Neural progenitor cell (in vitro differentiated cells): ENCODE measurements around the gene NPM1. TPM values are rescaled to one million over a fixed set of nuclear protein-coding genes. Genes with fewer than 3 reads are reported as not detected.

ENCODE experiments used
- DNase-seq: peaks from one replicate; pipeline ENCODE4 v3.0.0-alpha.2; 2016; ENCODE audit warnings: low spot score
- H2AFZ ChIP-seq: fragments of 200-600 bp; sonication (generic); replicated peaks from 2 replicates; pipeline ENCODE4 v1.6.1; 2016; ENCODE audit warnings: antibody characterized with exemption
- H3F3A ChIP-seq: fragments of 200-600 bp; sonication (generic); 2 replicates; pipeline ENCODE4 v1.6.1; 2016; ENCODE audit warnings: antibody characterized with exemption, low read depth
- H3K27ac ChIP-seq: fragments of 200-600 bp; sonication (generic); 2 replicates; pipeline ENCODE4 v1.5.1; 2016; ENCODE audit warnings: mild to moderate bottlenecking
- H3K27me3 ChIP-seq: fragments of 200-600 bp; sonication (generic); 2 replicates; pipeline ENCODE4 v1.6.1; 2016; ENCODE audit warnings: mild to moderate bottlenecking, moderate library complexity
- H3K36me3 ChIP-seq: fragments of 200-600 bp; sonication (generic); 2 replicates; pipeline ENCODE4 v1.5.1; 2016
- H3K4me1 ChIP-seq: fragments of 200-600 bp; sonication (generic); 2 replicates; pipeline ENCODE4 v1.6.1; 2016; ENCODE audit warnings: mixed run types
- H3K4me2 ChIP-seq: fragments of 200-600 bp; sonication (generic); 2 replicates; pipeline ENCODE4 v1.6.1; 2016
- H3K4me3 ChIP-seq: fragments of 200-600 bp; sonication (generic); 2 replicates; pipeline ENCODE4 v1.5.1; 2016
- H3K79me2 ChIP-seq: fragments of 200-600 bp; sonication (generic); 2 replicates; pipeline ENCODE4 v1.6.1; 2016; ENCODE audit warnings: low read depth
- H3K9ac ChIP-seq: fragments of 200-600 bp; sonication (generic); 2 replicates; pipeline ENCODE4 v1.6.1; 2016
- H3K9me3 ChIP-seq: fragments of 200-600 bp; sonication (generic); 2 replicates; pipeline ENCODE4 v1.5.1; 2016; ENCODE audit warnings: low read depth
- H4K20me1 ChIP-seq: fragments of 200-600 bp; sonication (generic); 2 replicates; pipeline ENCODE4 v1.6.1; 2016; ENCODE audit warnings: low read depth
- H3K27ac Mint-ChIP-seq: 3 replicates; pipeline ENCODE4 v1.8.0; 2021; ENCODE audit warnings: mixed read lengths
- H3K27me3 Mint-ChIP-seq: 2 replicates; pipeline ENCODE4 v1.8.0; 2022; ENCODE audit warnings: low read depth, mild to moderate bottlenecking, inconsistent platforms, moderate library complexity, mixed read lengths; ENCODE audit not compliant: insufficient read depth
- H3K36me3 Mint-ChIP-seq: 3 replicates; pipeline ENCODE4 v1.8.0; 2021; ENCODE audit warnings: mixed read lengths
- H3K4me1 Mint-ChIP-seq: 3 replicates; pipeline ENCODE4 v1.8.0; 2021; ENCODE audit warnings: mixed read lengths
- H3K4me3 Mint-ChIP-seq: 3 replicates; pipeline ENCODE4 v1.8.0; 2021; ENCODE audit warnings: mild to moderate bottlenecking, moderate library complexity, mixed read lengths
- H3K9me3 Mint-ChIP-seq: 3 replicates; pipeline ENCODE4 v1.8.0; 2020; ENCODE audit warnings: mixed read lengths
- CTCF ChIP-seq: fragments of 200-600 bp; sonication (generic); IDR thresholded peaks from 2 replicates; pipeline ENCODE4 v1.5.1; 2017; ENCODE audit warnings: antibody characterized with exemption, mild to moderate bottlenecking
- EZH2 ChIP-seq: fragments of 200-600 bp; sonication (generic); IDR thresholded peaks from 2 replicates; pipeline ENCODE4 v1.6.1; 2017; ENCODE audit warnings: antibody characterized with exemption, mild to moderate bottlenecking, moderate library complexity
- EZH2phosphoT487 ChIP-seq: fragments of 200-600 bp; sonication (generic); IDR thresholded peaks from 2 replicates; pipeline ENCODE4 v1.6.1; 2017; ENCODE audit warnings: antibody characterized with exemption
- total RNA-seq: library from RNA; depleted of rRNA; stranded (reverse); fragments of >200 nt; gene quantifications from 2 replicates; pipeline ENCODE4 v1.2.3, GENCODE V29; 2015; ENCODE audit warnings: low replicate concordance

The NPM1 gene
- total RNA-seq, 1 donor from 2014 or later: 3,685 TPM

GRCh38 chr5:171418982-171419687 lies 31.5 kb downstream of the NPM1 start, which contains the start of gene FGF18:
TSS of gene FGF18 (plus strand) at chr5:171419647. CDS start at chr5:171420200, 553 bp downstream.
- no peak within 1 kb of the TSS for H3K27ac Mint-ChIP-seq
- peak within 1 kb of the TSS; percentile 89 for H3K4me3 Mint-ChIP-seq
- H3K4me3 ChIP-seq: peak within 1 kb of the TSS; percentile 53
- TF ChIP-seq EZH2 (peak; percentile 70), EZH2phosphoT487 (no peak)
- H3K9ac ChIP-seq: no peak within 1 kb of the TSS
- peaks cover 2% of the 10 kb centered on the region for H3K36me3 Mint-ChIP-seq
- H3K4me2 ChIP-seq: peak within 1 kb of the TSS; percentile 90
- H3K27me3 ChIP-seq: peaks cover 48% of the 10 kb centered on the region
- peaks cover 22% of the 10 kb centered on the region for H3K4me1 ChIP-seq
- peaks cover 12% of the 10 kb centered on the region for H3K27me3 Mint-ChIP-seq
- H3K9me3 Mint-ChIP-seq: no peaks in the 10 kb centered on the region
- H3K36me3 ChIP-seq: no peaks in the 10 kb centered on the region
- peak within 1 kb of the TSS; percentile 59 for H2AFZ ChIP-seq
- no peak within 1 kb of the TSS for H3K27ac ChIP-seq
- peaks cover 65% of the 10 kb centered on the region for H3F3A ChIP-seq
- H3K9me3 ChIP-seq: no peaks in the 10 kb centered on the region
- peak; percentile 91 for DNase-seq
- peaks cover 85% of the 10 kb centered on the region for H4K20me1 ChIP-seq
- peaks cover 40% of the 10 kb centered on the region for H3K4me1 Mint-ChIP-seq
- no peaks in the 10 kb centered on the region for H3K79me2 ChIP-seq

GRCh38 chr5:171419688-171420430 lies 32.2 kb downstream of the NPM1 start:
- Mint-ChIP-seq H3K36me3 (peaks cover 2% of the 10 kb centered on the region), H3K27me3 (peaks cover 12% of the 10 kb centered on the region)
- H2AFZ ChIP-seq: peak overlapping the region; percentile 59

GRCh38 chr5:171420431-171421241 lies 33.0 kb downstream of the NPM1 start:
- H3K27me3 Mint-ChIP-seq: peaks cover 14% of the 10 kb centered on the region
- Histone ChIP-seq H3K79me2 (no peaks in the 10 kb centered on the region), H4K20me1 (peaks cover 70% of the 10 kb centered on the region), H2AFZ (no peak overlapping the region), H3K36me3 (no peaks in the 10 kb centered on the region), H3K4me2 (peak overlapping the region; percentile 90), H3K4me1 (peaks cover 22% of the 10 kb centered on the region), H3K27ac (no peak overlapping the region), H3K9ac (no peak overlapping the region), H3F3A (peaks cover 50% of the 10 kb centered on the region), H3K4me3 (peak overlapping the region; percentile 53), H3K27me3 (peaks cover 48% of the 10 kb centered on the region), H3K9me3 (no peaks in the 10 kb centered on the region)
- TF ChIP-seq CTCF (no peak), EZH2 (peak; percentile 92), EZH2phosphoT487 (peak; percentile 88)
- DNase-seq: peak; percentile 53
- H3K36me3 Mint-ChIP-seq: peaks cover 2% of the 10 kb centered on the region
- no peaks in the 10 kb centered on the region for H3K9me3 Mint-ChIP-seq
- peak overlapping the region; percentile 89 for H3K4me3 Mint-ChIP-seq
- H3K4me1 Mint-ChIP-seq: peaks cover 49% of the 10 kb centered on the region
- peak overlapping the region; percentile 67 for H3K27ac Mint-ChIP-seq

More at GRCh38 chr5:171419688-171420430, 32.2 kb downstream of the NPM1 start:
- Mint-ChIP-seq H3K27ac (no peak overlapping the region), H3K4me1 (peaks cover 46% of the 10 kb centered on the region), H3K9me3 (no peaks in the 10 kb centered on the region), H3K4me3 (peak overlapping the region; percentile 89)
- H3K4me2 ChIP-seq: peak overlapping the region; percentile 90
- TF ChIP-seq EZH2: no peak
- DNase-seq: peak; percentile 87
- no peaks in the 10 kb centered on the region for H3K9me3 ChIP-seq
- H3K36me3 ChIP-seq: no peaks in the 10 kb centered on the region
- H3K27me3 ChIP-seq: peaks cover 48% of the 10 kb centered on the region
- no peaks in the 10 kb centered on the region for H3K79me2 ChIP-seq
- H3K4me1 ChIP-seq: peaks cover 22% of the 10 kb centered on the region
- no peak overlapping the region for H3K27ac ChIP-seq
- peak overlapping the region; percentile 53 for H3K4me3 ChIP-seq
- peaks cover 77% of the 10 kb centered on the region for H4K20me1 ChIP-seq
- no peak overlapping the region for H3K9ac ChIP-seq
- peaks cover 58% of the 10 kb centered on the region for H3F3A ChIP-seq
